ENCODE results near the gene HSH2D. TPM values are rescaled to one million over a fixed set of nuclear protein-coding genes. Genes with fewer than 3 reads are reported as not detected.
A peak's percentile ranks its signal among the peaks of the same experiment; 100 is the strongest.

HSH2D gene
- total RNA-seq, 2 experiments from 2014 or later, result 57.6 to 79.0 TPM

GRCh38 chr19:16112778-16113177 is 30.7 kb upstream of the HSH2D start:
- CTCF ChIA-PET (ENCODE audit: unreplicated experiment), result interaction anchor here (0.6 kb wide), 1 partner anchor 72 kb away, joined by 3 read pairs; no protein-coding TSS in a partner anchor
- TF ChIP-seq CTCF (conservative IDR thresholded peaks at IDR 0.05; ENCODE audit: low read length), result no peak
- no peak for TF ChIP-seq EZH2phosphoT487 (IDR thresholded peaks at IDR 0.05; ENCODE audit: borderline replicate concordance, low read depth, low read length)
- POLR2A ChIA-PET, result interaction anchor here (1.6 kb wide), 1 partner anchor 37 kb away, joined by 3 read pairs; the partner anchor contains the start of gene TPM4
- Histone ChIP-seq H3K36me3 (ENCODE audit: insufficient read depth, low read length) (peaks cover 33% of the 10 kb centered on the region; the same call in 1 of the 2 replicates), H3K79me2 (ENCODE audit: insufficient read depth, low read depth, low read length) (peaks cover 60% of the 10 kb centered on the region), H4K20me1 (ENCODE audit: insufficient read depth, low read length) (peaks cover 7% of the 10 kb centered on the region; the same call in 1 of the 2 replicates), H3K27ac (ENCODE audit: low read depth, low read length, poor library complexity, severe bottlenecking) (peak overlapping the region; percentile 63), H3K4me3 (ENCODE audit: low read depth, low read length, poor library complexity, severe bottlenecking) (peak overlapping the region; percentile 96), H3K9me3 (ENCODE audit: low read length) (no peaks in the 10 kb centered on the region), H2AFZ (ENCODE audit: low read length) (no peak overlapping the region), H3K4me2 (ENCODE audit: low read length) (peak overlapping the region; percentile 98), H3K9me2 (ENCODE audit: insufficient read depth, low read length) (no peaks in the 10 kb centered on the region), H3K4me1 (ENCODE audit: insufficient read depth, low read length, poor library complexity, severe bottlenecking) (peaks cover 58% of the 10 kb centered on the region)
- no TSS peak for BruUV-seq (replicated peaks)
- intact Hi-C loops (cut with micrococcal nuclease; ENCODE audit: unreplicated experiment), result no loop called here
- peak; percentile 33 for DNase-seq (ENCODE audit: low spot score)

GRCh38 chr19:16113727-16114126 is 29.8 kb upstream of the HSH2D start:
- Histone ChIP-seq H3K9me3 (ENCODE audit: low read length) (no peaks in the 10 kb centered on the region), H3K79me2 (ENCODE audit: insufficient read depth, low read depth, low read length) (peaks cover 63% of the 10 kb centered on the region), H2AFZ (ENCODE audit: low read length) (no peak overlapping the region), H3K36me3 (ENCODE audit: insufficient read depth, low read length) (peaks cover 40% of the 10 kb centered on the region; the same call in 1 of the 2 replicates), H3K4me3 (ENCODE audit: low read depth, low read length, poor library complexity, severe bottlenecking) (peak overlapping the region; percentile 42), H4K20me1 (ENCODE audit: insufficient read depth, low read length) (peaks cover 7% of the 10 kb centered on the region; the same call in 1 of the 2 replicates), H3K4me1 (ENCODE audit: insufficient read depth, low read length, poor library complexity, severe bottlenecking) (peaks cover 67% of the 10 kb centered on the region), H3K9me2 (ENCODE audit: insufficient read depth, low read length) (no peaks in the 10 kb centered on the region), H3K27ac (ENCODE audit: low read depth, low read length, poor library complexity, severe bottlenecking) (peak overlapping the region; percentile 38), H3K4me2 (ENCODE audit: low read length) (peak overlapping the region; percentile 98)
- peak; percentile 59 for DNase-seq (ENCODE audit: low spot score)
- POLR2A ChIA-PET, result no interaction called here
- CTCF ChIA-PET (ENCODE audit: unreplicated experiment), result no interaction called here
- BruUV-seq (replicated peaks), result no TSS peak
- intact Hi-C loops (cut with micrococcal nuclease; ENCODE audit: unreplicated experiment), result no loop called here
- TF ChIP-seq EZH2phosphoT487 (IDR thresholded peaks at IDR 0.05; ENCODE audit: borderline replicate concordance, low read depth, low read length) (no peak), CTCF (conservative IDR thresholded peaks at IDR 0.05; ENCODE audit: low read length) (no peak)

GRCh38 chr19:16115301-16116039 is 28.0 kb upstream of the HSH2D start:
- TF ChIP-seq CTCF (conservative IDR thresholded peaks at IDR 0.05; ENCODE audit: low read length), result no peak
- no peak for TF ChIP-seq EZH2phosphoT487 (IDR thresholded peaks at IDR 0.05; ENCODE audit: borderline replicate concordance, low read depth, low read length)
- ChIA-PET POLR2A (interaction anchor here (0.8 kb wide), 1 partner anchor 34 kb away, joined by 4 read pairs; no protein-coding TSS in a partner anchor), CTCF (ENCODE audit: unreplicated experiment) (no interaction called here)
- no peak overlapping the region for H2AFZ ChIP-seq (ENCODE audit: low read length)
- intact Hi-C loops (cut with micrococcal nuclease; ENCODE audit: unreplicated experiment), result no loop called here
- BruUV-seq (replicated peaks), result no TSS peak
- no peaks in the 10 kb centered on the region for H3K9me2 ChIP-seq (ENCODE audit: insufficient read depth, low read length)
- peak overlapping the region; percentile 0 for H3K4me3 ChIP-seq (ENCODE audit: low read depth, low read length, poor library complexity, severe bottlenecking)
- no peaks in the 10 kb centered on the region for H3K9me3 ChIP-seq (ENCODE audit: low read length)
- H3K27ac ChIP-seq (ENCODE audit: low read depth, low read length, poor library complexity, severe bottlenecking), result peak overlapping the region; percentile 99
- peaks cover 57% of the 10 kb centered on the region for H3K36me3 ChIP-seq (ENCODE audit: insufficient read depth, low read length)
- H4K20me1 ChIP-seq (ENCODE audit: insufficient read depth, low read length), result peaks cover 7% of the 10 kb centered on the region; the same call in 1 of the 2 replicates
- H3K4me2 ChIP-seq (ENCODE audit: low read length), result peak overlapping the region; percentile 91
- peaks cover 71% of the 10 kb centered on the region for H3K79me2 ChIP-seq (ENCODE audit: insufficient read depth, low read depth, low read length)
- peaks cover 82% of the 10 kb centered on the region for H3K4me1 ChIP-seq (ENCODE audit: insufficient read depth, low read length, poor library complexity, severe bottlenecking)
- DNase-seq (ENCODE audit: low spot score), result no peak

All from OCI-LY7 (cell line).